Measurements from ENCODE around the gene VWA5B2. TPM values are rescaled to one million over a fixed set of nuclear protein-coding genes. Genes with fewer than 3 reads are reported as not detected.
A peak's percentile ranks its signal among the peaks of the same experiment; 100 is the strongest.

The VWA5B2 gene
- total and polyA plus RNA-seq, 9 of the 15 experiments (the other 6 are each of a cell fraction or from before 2014, with no cell fraction given) = 0.04 TPM; not detected in 8

- Histone ChIP-seq H3K4me2 (ENCODE audit: insufficient read depth, low read length) (peak overlapping the region; percentile 100), H3K4me1 (replicated peaks in 1 of 2; ENCODE audit: control insufficient read depth in 2 of 2, insufficient read depth in 2 of 2, low read length in 2 of 2) (peaks cover 17 to 32% of the 10 kb centered on the region in 2 experiments), H3K4me3 (peak overlapping the region; percentile 92), H3K9me3 (replicated peaks; ENCODE audit: control insufficient read depth, insufficient read depth, low read depth, low read length) (no peaks in the 10 kb centered on the region), H4K20me1 (replicated peaks; ENCODE audit: control insufficient read depth, insufficient read depth, low read length) (0 out of 2 replicates have a peak, but pooled peaks cover 3% of the 10 kb centered on the region), H3K27ac (ENCODE audit: extremely low read depth, low read depth, low read length) (peak overlapping the region; percentile 93), H3K36me3 (ENCODE audit: control insufficient read depth, insufficient read depth, low read length) (peaks cover 83% of the 10 kb centered on the region), H3K27me3 (ENCODE audit: control insufficient read depth in 2 of 2, insufficient read depth in 2 of 2, low read length in 2 of 2) (no peaks in the 10 kb centered on the region), H3K9me1 (ENCODE audit: control insufficient read depth, insufficient read depth, low read length) (peaks cover 4% of the 10 kb centered on the region), H3K79me2 (ENCODE audit: control insufficient read depth, insufficient read depth, low read length) (peaks cover 31% of the 10 kb centered on the region), H2AFZ (ENCODE audit: low read depth, low read length) (peak overlapping the region; percentile 96), H3K9ac (ENCODE audit: insufficient read depth in 1 of 2, low read depth in 2 of 2, low read length in 2 of 2) (peak overlapping the region; percentile 89 to 94)
- BruUV-seq (replicated peaks) = no TSS peak
- in situ Hi-C loops (cut with MboI) = no loop called here
- FAIRE-seq (peak; percentile 97), ATAC-seq (peak; percentile 96), DNase-seq (ENCODE audit: extremely low read depth in 1 of 4, low spot score in 3 of 4) (peak; percentile 96 to 99 (median 96))
- intact Hi-C loops (cut with micrococcal nuclease) = loop anchor here (2.0 kb wide), 1 partner anchor 51 kb away; the partner anchor contains the start of gene EIF2B5
- POLR2A ChIA-PET = interaction anchor here (0.6 to 3.5 kb wide), 11 partner anchors 9 to 290 kb away, joined by 3 to 20 read pairs (median 4); no protein-coding TSS in a partner anchor
- CTCF ChIA-PET (ENCODE audit: low intra/inter-chr PET ratio) = no interaction called here
- WGBS (ENCODE audit: insufficient coverage, low coverage, missing lambda C conversion rate) = 2% methylated on average over 39 of the region's 55 CpGs
- peak; percentile 90 for TF ChIP-seq HCFC1 (IDR thresholded peaks at IDR 0.05; ENCODE audit: low read depth, low read length)
- TF ChIP-seq BHLHE40 (IDR thresholded peaks at IDR 0.05; ENCODE audit: low read length) = peak; percentile 88
- TF ChIP-seq FOXM1 (IDR thresholded peaks at IDR 0.05; ENCODE audit: low read depth) = 0 out of 2 replicates have a peak, but pooled peaks have one; percentile 17
- TF ChIP-seq FOXM1 (CRISPR knock-in tag; IDR thresholded peaks at IDR 0.05; ENCODE audit: low read depth) = no peak
- peak; percentile 60 for TF ChIP-seq PML (IDR thresholded peaks at IDR 0.05; ENCODE audit: low read length)
- peak; percentile 86 for TF ChIP-seq CBFA2T2 (conservative IDR thresholded peaks at IDR 0.05)
- TF ChIP-seq ATF1 (CRISPR knock-in tag; IDR thresholded peaks at IDR 0.05) = no peak
- peak; percentile 84 for TF ChIP-seq ATF1 (tag; IDR thresholded peaks at IDR 0.05)
- TF ChIP-seq TSC22D4 (tag; IDR thresholded peaks at IDR 0.05) = no peak
- peak; percentile 56; the same call in 1 of the 2 replicates for TF ChIP-seq ZBTB17 (CRISPR knock-in tag; IDR thresholded peaks at IDR 0.05)
- no peak for TF ChIP-seq ZFX (CRISPR knock-in tag; IDR thresholded peaks at IDR 0.05)
- TF ChIP-seq ZNF592 (IDR thresholded peaks at IDR 0.05) = peak; percentile 90
- peak; percentile 80 for TF ChIP-seq C11orf30 (IDR thresholded peaks at IDR 0.05; ENCODE audit: low read depth)
- no peak for TF ChIP-seq ZNF695 (CRISPR knock-in tag; IDR thresholded peaks at IDR 0.05)
- peak; percentile 84 for TF ChIP-seq TEAD4 (IDR thresholded peaks at IDR 0.05; ENCODE audit: low read length)
- no peak for TF ChIP-seq TEAD4 (CRISPR knock-in tag; IDR thresholded peaks at IDR 0.05; ENCODE audit: borderline replicate concordance)
- TF ChIP-seq ZNF23 (CRISPR knock-in tag; IDR thresholded peaks at IDR 0.05) = 0 out of 2 replicates have a peak, but pooled peaks have one; percentile 25
- peak; percentile 55; the same call in 1 of the 2 replicates for TF ChIP-seq GMEB1 (CRISPR knock-in tag; IDR thresholded peaks at IDR 0.05)
- TF ChIP-seq HOXB6 (CRISPR knock-in tag; IDR thresholded peaks at IDR 0.05; ENCODE audit: borderline replicate concordance) = no peak
Measured at GRCh38 chr3:184185461-184186183, 43.8 kb upstream of the VWA5B2 start.

All from K562 (cell line).